Adrenal gland (tissue), 12 donors: ENCODE data around the gene LAPTM5. TPM values are rescaled to one million over a fixed set of nuclear protein-coding genes. Genes with fewer than 3 reads are reported as not detected.
"Not testable (repeated sequence)": the region's sequence is repeated elsewhere in the genome, so short reads cannot be mapped to it uniquely, and the experiment has no call there.

Experiments
- DNase-seq, 7 donors: peaks; one replicate each; pipeline ENCODE4 v3.0.0-alpha.2; 2019 to 2020
- H3K27ac ChIP-seq, 5 donors: fragments of 200-600 bp; sonication (generic) in 4 of 5; 1 replicate in 3 of 5; 2 replicates in 2 of 5; pipeline versions ENCODE4 v1.5.1 to v1.8.0; 2016 to 2020; ENCODE audit warnings: mild to moderate bottlenecking in 1 of 5
- H3K27me3 ChIP-seq: fragments of 200-600 bp; 2 replicates; pipeline ENCODE4 v1.8.0; 2021
- H3K36me3 ChIP-seq, 2 donors: fragments of 200-600 bp; replicated peaks in 1 of 2; 1 replicate in 1 of 2; 2 replicates in 1 of 2; pipeline versions ENCODE4 v1.5.1 to v1.8.0; 2018 to 2022
- H3K4me1 ChIP-seq, 2 donors: fragments of 200-600 bp; replicated peaks in 1 of 2; 1 replicate in 1 of 2; 2 replicates in 1 of 2; pipeline versions ENCODE4 v1.5.1 to v1.8.0; 2018 to 2021
- H3K4me3 ChIP-seq, 4 donors: fragments of 200-600 bp; sonication (generic) in 3 of 4; one replicate each; pipeline ENCODE4 v1.5.1; 2016 to 2018
- H3K9me3 ChIP-seq, 3 donors: fragments of 200-600 bp; sonication (generic) in 1 of 3; replicated peaks in 1 of 3; 1 replicate in 2 of 3; 2 replicates in 1 of 3; pipeline versions ENCODE4 v1.5.1 to v1.8.0; 2016 to 2021
- POLR2A ChIP-seq, 2 donors: fragments of 450-650 bp; IDR thresholded peaks; one replicate each; pipeline ENCODE4 v1.6.1; 2017; ENCODE audit warnings: antibody characterized with exemption in 2 of 2, mild to moderate bottlenecking in 2 of 2, moderate library complexity in 1 of 2
- WGBS, 4 donors: extraction: QIAGEN DNeasy Blood & Tissue Kit in 2 of 4; methylation state at CpG; one replicate each; pipeline versions ENCODE4 v1.1.5 to v1.1.7; 2013 to 2017; 5-methylcytosine and 5-hydroxymethylcytosine counted together
- intact Hi-C, 2 donors: fragments of 100-400 bp; cut with DNase I; formaldehyde crosslinking; loops; one replicate each; pipeline versions ENCODE4 v1.14.1 to v1.15.0; 2022 to 2023
- polyA plus RNA-seq, 3 donors: library from polyadenylated mRNA; stranded (reverse); fragments of 200-250 nt in 2 of 3; fragments of 350-450 nt in 1 of 3; fragmentation: Illumina TruSeq in 1 of 3; extraction: RNeasy Lipid Tissue Mini Kit (QIAGEN cat#74804) in 1 of 3; gene quantifications; one replicate each; pipeline ENCODE4 v1.2.3, GENCODE V29; 2013 to 2014
- total RNA-seq, 9 donors: library from RNA; depleted of rRNA in 4 of 9; stranded (reverse); fragments of >200 nt in 4 of 9; fragments of 120-200 nt in 1 of 9; fragmentation: NEBNext Ultra II Directional in 1 of 9; extraction: Animal tissue kit (Norgen Biotek cat#: 25700) in 1 of 9; gene quantifications; one replicate each; pipeline versions ENCODE4 v1.1.0 to v1.2.4, GENCODE V29; 2013 to 2023
- TF ChIP-seq, protein P1 (sequence below), 6 experiments: fragments of 450-650 bp in 4 of 6; fragments of 200-600 bp in 2 of 6; sonication (generic) in 1 of 6; IDR thresholded peaks; 1 replicate in 5 of 6; 2 replicates in 1 of 6; pipeline versions ENCODE4 v1.5.1 to v1.8.0; 2016 to 2021; ENCODE audit warnings: antibody characterized with exemption in 6 of 6, mild to moderate bottlenecking in 2 of 6, moderate library complexity in 1 of 6
- donor health status: healthy with polysubstance abuse.
- donor health status: Bipolar disorder and iron deficiency.
- donor health status: DM: yes; HTN: yes; CAD: no.
- donor health status: DM: no; HTN: no; CAD: no.
- donor health status: DM: no; HTN: no; CAD: no.
- donor health status: DM: yes; HTN: yes; CAD: no.

LAPTM5 gene
- total and polyA plus RNA-seq, 12 donors, result 7.8 to 177 (median 109) TPM

DNA sequence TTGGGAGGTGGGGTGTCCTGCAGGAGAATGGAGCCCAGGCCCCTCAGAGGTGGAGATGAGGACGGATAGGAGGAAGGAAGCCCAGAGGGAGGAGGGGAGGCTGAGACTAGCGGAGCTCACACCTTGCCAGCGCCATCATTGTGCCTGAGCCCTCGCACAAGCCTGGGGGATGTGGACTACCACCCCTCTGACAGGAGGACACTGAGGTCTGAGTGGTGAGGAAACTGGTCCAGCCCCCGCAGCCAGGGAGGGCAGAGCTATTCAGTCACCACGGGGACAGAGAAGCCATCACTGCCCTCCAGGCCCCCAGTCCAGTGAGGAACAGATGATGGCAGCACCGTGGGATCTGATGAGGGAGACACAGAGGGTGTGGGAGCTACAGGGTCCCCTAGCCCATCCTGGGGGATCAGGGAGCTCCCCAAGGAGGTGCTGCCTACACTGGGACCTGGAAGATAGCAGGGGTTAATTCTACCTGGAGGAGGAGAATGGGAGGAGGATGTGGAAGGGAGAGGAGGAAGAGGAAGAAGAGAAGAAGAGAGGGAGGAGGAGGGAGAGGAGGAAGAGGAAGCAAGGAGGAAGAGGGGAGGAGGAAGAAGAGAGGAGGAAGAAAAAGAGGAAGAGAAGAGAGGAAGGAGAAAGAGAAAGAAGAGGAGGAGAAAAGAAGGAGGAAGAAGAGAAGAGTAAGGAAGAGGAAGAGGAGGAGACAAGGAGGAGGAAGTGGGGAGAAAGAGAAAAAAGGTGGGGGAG lies 65.2 kb downstream of the LAPTM5 start:
- Histone ChIP-seq H3K9me3 (no peaks in the 10 kb centered on the region), H3K36me3 (no peaks in the 10 kb centered on the region), H3K4me1 (no peaks in the 10 kb centered on the region), H3K27ac (no peak overlapping the region), H3K4me3 (no peak overlapping the region), H3K27me3 (peaks cover 6% of the 10 kb centered on the region)
- TF ChIP-seq, protein P1, sequence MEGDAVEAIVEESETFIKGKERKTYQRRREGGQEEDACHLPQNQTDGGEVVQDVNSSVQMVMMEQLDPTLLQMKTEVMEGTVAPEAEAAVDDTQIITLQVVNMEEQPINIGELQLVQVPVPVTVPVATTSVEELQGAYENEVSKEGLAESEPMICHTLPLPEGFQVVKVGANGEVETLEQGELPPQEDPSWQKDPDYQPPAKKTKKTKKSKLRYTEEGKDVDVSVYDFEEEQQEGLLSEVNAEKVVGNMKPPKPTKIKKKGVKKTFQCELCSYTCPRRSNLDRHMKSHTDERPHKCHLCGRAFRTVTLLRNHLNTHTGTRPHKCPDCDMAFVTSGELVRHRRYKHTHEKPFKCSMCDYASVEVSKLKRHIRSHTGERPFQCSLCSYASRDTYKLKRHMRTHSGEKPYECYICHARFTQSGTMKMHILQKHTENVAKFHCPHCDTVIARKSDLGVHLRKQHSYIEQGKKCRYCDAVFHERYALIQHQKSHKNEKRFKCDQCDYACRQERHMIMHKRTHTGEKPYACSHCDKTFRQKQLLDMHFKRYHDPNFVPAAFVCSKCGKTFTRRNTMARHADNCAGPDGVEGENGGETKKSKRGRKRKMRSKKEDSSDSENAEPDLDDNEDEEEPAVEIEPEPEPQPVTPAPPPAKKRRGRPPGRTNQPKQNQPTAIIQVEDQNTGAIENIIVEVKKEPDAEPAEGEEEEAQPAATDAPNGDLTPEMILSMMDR (IDR thresholded peaks at IDR 0.05), result no peak
- no peak for TF ChIP-seq POLR2A (IDR thresholded peaks at IDR 0.05)
- WGBS, 4 donors, result 66 to 71% (median 70%) methylated on average over 7 of the region's 7 CpGs
- no peak for DNase-seq
- intact Hi-C loops, result no loop called here

DNA sequence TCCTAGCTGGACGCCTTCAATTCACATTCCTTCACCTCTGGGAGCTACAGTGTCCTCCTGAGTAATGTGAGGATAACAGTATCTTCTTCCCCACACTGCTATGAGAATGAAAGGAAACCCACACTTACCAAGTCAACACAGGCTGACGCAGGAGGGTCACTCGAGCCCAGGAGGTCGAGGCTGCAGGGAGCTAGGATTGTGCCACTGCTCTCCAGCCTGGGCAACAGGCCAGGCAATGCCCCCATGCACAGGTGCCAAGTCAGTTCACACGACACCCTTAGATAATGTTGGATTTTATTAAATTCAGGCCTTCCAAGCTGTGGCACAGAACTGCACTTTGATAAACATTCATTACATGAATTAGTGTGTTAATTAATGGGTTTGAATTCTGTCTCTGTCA lies 66.1 kb downstream of the LAPTM5 start:
- intact Hi-C loops, result no loop called here
- Histone ChIP-seq H3K9me3 (no peaks in the 10 kb centered on the region), H3K36me3 (no peaks in the 10 kb centered on the region), H3K4me3 (no peak overlapping the region), H3K27ac (no peak overlapping the region), H3K4me1 (no peaks in the 10 kb centered on the region), H3K27me3 (peaks cover 8% of the 10 kb centered on the region)
- no peak for TF ChIP-seq POLR2A (IDR thresholded peaks at IDR 0.05)
- TF ChIP-seq, protein P1 (IDR thresholded peaks at IDR 0.05), result no peak
- DNase-seq, result no peak
- 55 to 66% (median 63%) methylated on average over 5 of the region's 5 CpGs for WGBS, 4 donors

DNA sequence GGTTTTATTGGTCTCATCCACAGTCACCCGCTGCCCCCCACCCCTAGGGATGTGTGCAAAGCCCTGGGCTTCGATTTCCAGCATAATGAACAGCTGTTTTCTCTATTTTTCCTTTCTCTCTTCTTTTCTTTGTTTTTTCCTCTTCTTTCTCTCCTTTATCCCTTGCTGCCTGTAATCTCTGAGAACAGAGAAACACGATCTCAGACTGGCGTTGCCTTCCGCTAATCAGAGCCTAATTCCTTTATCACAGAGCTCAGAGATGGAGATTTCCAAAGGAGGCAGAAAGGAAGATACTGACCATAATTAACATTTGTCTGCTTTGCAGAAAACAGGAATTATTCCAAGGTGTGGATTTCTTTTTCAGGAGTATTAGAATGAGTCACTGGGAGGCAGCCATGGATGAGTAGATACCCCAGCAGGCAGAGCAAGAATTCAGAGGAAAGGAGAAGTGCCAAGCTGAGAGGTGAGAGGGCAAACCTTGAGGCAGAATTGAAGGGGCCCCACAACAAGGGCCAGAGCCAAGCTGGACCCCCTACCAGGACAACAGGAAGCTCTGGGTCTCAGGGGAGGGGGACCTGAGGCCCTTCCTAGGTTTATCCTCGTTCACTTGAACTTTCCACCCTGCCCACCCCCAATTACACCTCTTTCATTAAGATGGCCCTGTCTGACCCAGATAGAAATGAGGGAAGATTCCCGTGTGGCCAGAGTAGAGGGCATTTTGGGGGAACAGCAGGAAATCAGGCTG lies 67.5 kb downstream of the LAPTM5 start:
- Histone ChIP-seq H3K27ac (peak overlapping the region in 1 of 5 donors; percentile 6), H3K4me3 (no peak overlapping the region), H3K27me3 (peaks cover 16% of the 10 kb centered on the region), H3K4me1 (no peaks in the 10 kb centered on the region), H3K36me3 (no peaks in the 10 kb centered on the region), H3K9me3 (no peaks in the 10 kb centered on the region)
- no peak for DNase-seq
- TF ChIP-seq, protein P1 (IDR thresholded peaks at IDR 0.05), result no peak
- TF ChIP-seq POLR2A (IDR thresholded peaks at IDR 0.05), result no peak
- intact Hi-C loops, result no loop called here
- WGBS, 4 donors, result 52 to 60% (median 57%) methylated on average over 6 to 7 of the region's 7 CpGs

DNA sequence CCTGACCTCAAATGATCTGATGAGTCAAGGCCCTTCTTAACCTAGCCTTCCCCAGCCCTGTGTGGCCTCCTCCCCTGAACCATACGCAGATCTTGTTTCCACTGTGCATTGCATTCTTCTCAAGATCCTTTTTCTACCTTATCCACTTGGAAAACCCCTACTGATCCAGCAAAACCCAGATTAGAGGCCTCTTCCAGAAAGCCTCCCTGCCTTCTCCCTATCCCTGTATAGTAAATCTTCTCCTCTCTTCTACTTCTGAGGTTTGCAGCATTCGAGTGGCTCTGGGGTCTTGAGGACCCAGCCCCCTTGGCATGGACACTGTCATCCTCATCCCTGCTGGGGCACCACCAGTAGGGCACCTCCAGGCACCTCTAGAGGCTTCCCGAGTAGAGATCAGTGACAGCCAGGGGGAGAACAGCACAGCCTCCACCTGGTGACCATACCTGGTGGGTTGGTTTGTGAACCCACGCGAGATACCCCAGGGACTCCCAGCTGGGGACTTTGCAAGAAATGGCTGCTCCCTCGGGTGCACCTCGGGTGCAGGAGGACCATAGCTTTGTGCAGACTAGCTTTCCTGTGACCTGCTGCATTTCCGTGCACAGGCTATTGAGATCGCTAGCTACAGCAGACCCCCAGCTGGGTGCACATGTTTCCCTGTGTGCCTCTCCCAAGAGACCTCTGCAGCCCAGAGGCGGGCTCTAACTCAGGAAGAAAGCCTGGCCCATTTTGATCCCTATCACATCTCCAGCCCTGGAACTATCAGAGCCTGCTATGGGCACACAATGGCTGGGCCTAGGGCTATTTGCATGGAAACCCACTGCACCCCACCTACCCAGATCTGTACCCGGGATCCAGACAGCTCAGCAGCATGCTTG lies 68.4 kb downstream of the LAPTM5 start:
- H3K27me3 ChIP-seq, result peaks cover 25% of the 10 kb centered on the region
- H3K36me3 ChIP-seq, result no peaks in the 10 kb centered on the region
- no peak for DNase-seq
- no peak overlapping the region for H3K27ac ChIP-seq
- no peak overlapping the region for H3K4me3 ChIP-seq
- WGBS, 4 donors, result 79 to 82% (median 81%) methylated on average over 3 to 11 of the region's 11 CpGs
- no peaks in the 10 kb centered on the region for H3K4me1 ChIP-seq
- no peaks in the 10 kb centered on the region for H3K9me3 ChIP-seq
- intact Hi-C loops, result no loop called here
- no peak for TF ChIP-seq POLR2A (IDR thresholded peaks at IDR 0.05)
- TF ChIP-seq, protein P1 (IDR thresholded peaks at IDR 0.05), result no peak

DNA sequence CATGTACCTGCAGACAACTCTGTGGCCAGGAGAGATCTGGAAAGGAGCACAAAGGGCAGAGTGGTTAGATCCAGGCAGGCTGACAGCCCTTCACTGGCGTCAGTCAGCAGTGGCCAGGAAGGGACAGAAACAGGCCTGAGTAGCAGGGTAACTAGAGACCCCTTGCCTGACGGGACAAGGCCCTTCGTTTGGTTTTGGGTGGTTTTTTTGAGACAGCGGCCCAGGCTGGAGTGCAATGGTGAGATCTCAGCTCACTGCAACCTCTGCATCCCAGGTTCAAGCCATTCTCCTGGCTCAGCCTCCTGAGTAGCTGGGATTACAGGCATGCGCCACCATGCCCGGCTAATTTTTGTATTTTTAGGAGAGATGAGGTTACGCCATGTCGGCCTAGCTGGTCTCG lies 69.1 kb downstream of the LAPTM5 start:
- H3K27ac ChIP-seq, H3K4me3 ChIP-seq, H3K9me3 ChIP-seq, intact Hi-C loops, H3K4me1 ChIP-seq, DNase-seq, H3K36me3 ChIP-seq: not testable (repeated sequence)
- peaks cover 32% of the 10 kb centered on the region for H3K27me3 ChIP-seq
- WGBS, 4 donors, result 75 to 93% (median 86%) methylated on average over 8 to 9 of the region's 9 CpGs
